DND-41 (cell line): ENCODE results near the gene IL1R2.

Experiments
- ATAC-seq: fragments of 200-7000 bp; cut with Tn5 transposase; 3 replicates; pipeline ENCODE4 v1.9.1; 2021; ENCODE audit warnings: low read depth; ENCODE audit not compliant: insufficient read depth
- DNase-seq: peaks from one replicate; pipeline ENCODE4 v3.0.0-alpha.2; 2020
- H2AFZ ChIP-seq: 2 replicates; pipeline ENCODE4 v1.6.0; 2012; ENCODE audit warnings: low read depth, low read length
- H3K27ac ChIP-seq: 2 replicates; pipeline ENCODE4 v1.5.1; 2012; ENCODE audit warnings: low read length, inconsistent platforms
- H3K27me3 ChIP-seq: fragments of 200-600 bp; sonication (generic); 2 replicates; pipeline ENCODE4 v1.6.0; 2012; ENCODE audit warnings: low read length, mild to moderate bottlenecking, inconsistent platforms; ENCODE audit not compliant: insufficient read depth, poor library complexity
- H3K36me3 ChIP-seq: 2 replicates; pipeline ENCODE4 v1.5.1; 2012; ENCODE audit warnings: low read length, inconsistent platforms; ENCODE audit not compliant: insufficient read depth
- H3K4me1 ChIP-seq: 2 replicates; pipeline ENCODE4 v1.5.1; 2012; ENCODE audit warnings: mild to moderate bottlenecking, low read length; ENCODE audit not compliant: insufficient read depth
- H3K4me2 ChIP-seq: 2 replicates; pipeline ENCODE4 v1.6.0; 2012; ENCODE audit warnings: mild to moderate bottlenecking, moderate library complexity, low read length, inconsistent platforms; ENCODE audit not compliant: insufficient read depth
- H3K4me3 ChIP-seq, 2 experiments: fragments of 200-600 bp in 1 of 2; shearing (Covaris generic) in 1 of 2; 2 replicates each; pipeline ENCODE4 v1.5.1; 2012 to 2016; ENCODE audit warnings: inconsistent platforms in 2 of 2, low read length in 2 of 2, mild to moderate bottlenecking in 2 of 2, low read depth in 1 of 2, moderate library complexity in 1 of 2
- H3K79me2 ChIP-seq: 2 replicates; pipeline ENCODE4 v1.6.0; 2012; ENCODE audit warnings: low read length, inconsistent platforms; ENCODE audit not compliant: insufficient read depth
- H3K9ac ChIP-seq: 2 replicates; pipeline ENCODE4 v1.6.0; 2012; ENCODE audit warnings: low read depth, mild to moderate bottlenecking, inconsistent platforms, low read length, moderate library complexity
- H3K9me3 ChIP-seq: 2 replicates; pipeline ENCODE4 v1.5.1; 2012; ENCODE audit warnings: low read length, moderate library complexity, mild to moderate bottlenecking, inconsistent platforms; ENCODE audit not compliant: insufficient read depth, severe bottlenecking
- H4K20me1 ChIP-seq: 2 replicates; pipeline ENCODE4 v1.6.0; 2012; ENCODE audit warnings: low read length; ENCODE audit not compliant: insufficient read depth
- EZH2 ChIP-seq: IDR thresholded peaks from 3 replicates; pipeline ENCODE4 v1.6.1; 2012; ENCODE audit warnings: borderline replicate concordance, low read depth, mild to moderate bottlenecking, moderate library complexity, low read length, inconsistent platforms; ENCODE audit not compliant: severe bottlenecking
- TF ChIP-seq, protein P1 (sequence below): IDR thresholded peaks from 2 replicates; pipeline ENCODE4 v1.5.1; 2012; ENCODE audit warnings: borderline replicate concordance, low read length, moderate library complexity, mild to moderate bottlenecking; ENCODE audit not compliant: poor library complexity, severe bottlenecking; ENCODE audit errors: extremely low read depth

Gene IL1R2

DNA sequence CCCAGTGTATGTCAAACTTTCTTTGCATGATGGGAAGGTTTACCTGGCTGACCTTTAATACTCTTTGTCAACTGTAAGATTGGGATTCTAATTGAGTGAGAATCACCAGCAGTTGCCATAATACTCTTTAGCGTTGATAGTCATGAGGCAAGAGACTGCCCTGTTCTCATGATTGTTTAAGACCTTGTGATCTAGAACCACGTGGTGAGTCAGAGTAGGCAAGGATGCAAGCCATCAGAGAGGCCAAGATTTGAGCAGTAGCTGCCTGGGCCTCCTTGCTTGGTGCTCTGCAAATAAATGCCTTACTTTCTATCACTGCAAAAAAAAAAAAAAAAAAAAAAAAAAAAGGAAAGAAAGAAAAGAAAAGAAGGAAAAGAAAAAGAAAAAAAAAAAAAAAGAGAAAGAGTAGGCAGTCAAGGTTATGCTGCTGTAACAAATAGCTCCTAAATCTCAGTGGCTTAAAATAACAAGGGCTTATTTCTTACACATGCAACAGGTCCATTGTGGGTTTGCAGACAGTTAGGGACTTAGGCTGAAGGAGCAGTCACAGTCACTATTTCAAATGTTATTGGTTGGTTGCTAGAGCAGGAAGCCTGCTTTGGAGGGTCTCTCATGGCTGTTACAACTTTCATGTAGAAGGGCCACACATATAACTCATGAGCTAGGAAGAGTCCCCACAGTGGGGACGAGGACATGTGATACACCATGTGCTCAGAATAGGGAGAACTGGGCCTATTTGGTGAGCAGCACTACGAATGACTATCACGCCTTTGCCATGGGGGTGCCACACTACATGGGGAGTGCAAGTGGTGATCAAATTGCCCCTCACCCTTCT lies 21.7 kb downstream of the IL1R2 start:
- no peak overlapping the region for H3K4me2 ChIP-seq
- no peak for DNase-seq
- ATAC-seq: no peak
- TF ChIP-seq EZH2: no peak
- TF ChIP-seq, protein P1, sequence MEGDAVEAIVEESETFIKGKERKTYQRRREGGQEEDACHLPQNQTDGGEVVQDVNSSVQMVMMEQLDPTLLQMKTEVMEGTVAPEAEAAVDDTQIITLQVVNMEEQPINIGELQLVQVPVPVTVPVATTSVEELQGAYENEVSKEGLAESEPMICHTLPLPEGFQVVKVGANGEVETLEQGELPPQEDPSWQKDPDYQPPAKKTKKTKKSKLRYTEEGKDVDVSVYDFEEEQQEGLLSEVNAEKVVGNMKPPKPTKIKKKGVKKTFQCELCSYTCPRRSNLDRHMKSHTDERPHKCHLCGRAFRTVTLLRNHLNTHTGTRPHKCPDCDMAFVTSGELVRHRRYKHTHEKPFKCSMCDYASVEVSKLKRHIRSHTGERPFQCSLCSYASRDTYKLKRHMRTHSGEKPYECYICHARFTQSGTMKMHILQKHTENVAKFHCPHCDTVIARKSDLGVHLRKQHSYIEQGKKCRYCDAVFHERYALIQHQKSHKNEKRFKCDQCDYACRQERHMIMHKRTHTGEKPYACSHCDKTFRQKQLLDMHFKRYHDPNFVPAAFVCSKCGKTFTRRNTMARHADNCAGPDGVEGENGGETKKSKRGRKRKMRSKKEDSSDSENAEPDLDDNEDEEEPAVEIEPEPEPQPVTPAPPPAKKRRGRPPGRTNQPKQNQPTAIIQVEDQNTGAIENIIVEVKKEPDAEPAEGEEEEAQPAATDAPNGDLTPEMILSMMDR: no peak
- H3K9ac ChIP-seq: no peak overlapping the region
- H4K20me1 ChIP-seq: no peaks in the 10 kb centered on the region
- no peaks in the 10 kb centered on the region for H3K27me3 ChIP-seq
- H3K79me2 ChIP-seq: no peaks in the 10 kb centered on the region
- H3K4me3 ChIP-seq: no peak overlapping the region
- no peaks in the 10 kb centered on the region for H3K36me3 ChIP-seq
- H3K9me3 ChIP-seq: no peaks in the 10 kb centered on the region
- no peaks in the 10 kb centered on the region for H3K4me1 ChIP-seq
- no peak overlapping the region for H2AFZ ChIP-seq
- no peak overlapping the region for H3K27ac ChIP-seq

DNA sequence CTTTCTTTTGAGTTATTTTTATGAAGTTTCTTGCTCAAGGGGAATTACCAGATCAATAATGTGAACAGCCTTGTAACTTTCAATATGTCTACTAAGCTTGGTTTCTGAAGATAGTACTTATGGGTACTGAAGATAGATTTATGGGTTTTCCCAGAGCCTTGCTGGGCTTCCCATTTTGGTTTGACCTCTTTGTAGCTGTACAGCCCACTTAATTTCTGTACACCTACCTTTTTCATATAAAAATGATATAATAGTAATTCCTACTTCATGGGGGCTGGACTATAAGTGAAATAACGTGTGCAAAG lies 22.2 kb downstream of the IL1R2 start:
- no peak for ATAC-seq
- H3K9ac ChIP-seq: no peak overlapping the region
- TF ChIP-seq EZH2: no peak
- TF ChIP-seq, protein P1: no peak

DNA sequence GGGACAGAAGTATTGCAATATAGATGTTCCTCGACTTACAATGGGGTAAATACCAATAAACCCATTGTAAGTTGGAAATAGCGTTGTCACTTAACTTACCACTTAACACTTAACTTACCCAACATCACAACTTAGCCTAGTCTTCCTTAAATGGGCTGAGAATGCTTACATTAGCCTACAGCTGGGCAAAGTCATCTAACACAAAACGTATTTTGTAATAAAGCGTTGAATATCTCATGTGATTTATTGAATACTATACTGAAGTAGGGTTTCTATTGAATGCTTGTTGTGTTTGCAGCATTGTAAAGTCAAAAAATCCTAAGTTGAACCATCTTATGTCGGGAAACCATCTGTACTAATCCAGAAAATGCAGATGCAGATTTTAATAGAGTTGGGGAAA lies 23.6 kb downstream of the IL1R2 start:
- Histone ChIP-seq H3K4me3 (no peak overlapping the region), H3K9ac (no peak overlapping the region), H3K9me3 (no peaks in the 10 kb centered on the region), H4K20me1 (no peaks in the 10 kb centered on the region), H3K4me1 (no peaks in the 10 kb centered on the region), H3K36me3 (no peaks in the 10 kb centered on the region), H3K79me2 (no peaks in the 10 kb centered on the region), H3K4me2 (no peak overlapping the region), H3K27ac (no peak overlapping the region), H2AFZ (no peak overlapping the region), H3K27me3 (no peaks in the 10 kb centered on the region)
- DNase-seq (no peak), ATAC-seq (no peak)
- no peak for TF ChIP-seq EZH2
- TF ChIP-seq, protein P1: no peak

More for the DNA sequence above, 22.2 kb downstream of the IL1R2 start:
- H4K20me1 ChIP-seq: no peaks in the 10 kb centered on the region
- no peak overlapping the region for H3K4me3 ChIP-seq
- no peak overlapping the region for H3K4me2 ChIP-seq
- no peaks in the 10 kb centered on the region for H3K9me3 ChIP-seq
- no peak for DNase-seq
- no peaks in the 10 kb centered on the region for H3K4me1 ChIP-seq
- H3K36me3 ChIP-seq: no peaks in the 10 kb centered on the region
- no peak overlapping the region for H3K27ac ChIP-seq
- H2AFZ ChIP-seq: no peak overlapping the region
- no peaks in the 10 kb centered on the region for H3K27me3 ChIP-seq
- H3K79me2 ChIP-seq: no peaks in the 10 kb centered on the region
